Mammary epithelial cell (primary cell): ENCODE data around the gene ENTHD1.

Experiments
- CTCF ChIP-seq, 2 donors: IDR thresholded peaks in 1 of 2; conservative IDR thresholded peaks in 1 of 2; 2 replicates each; pipeline ENCODE4 v1.5.1; 2011 to 2012; ENCODE audit warnings: inconsistent platforms in 2 of 2, low read length in 2 of 2, mild to moderate bottlenecking in 2 of 2, control low read depth in 1 of 2, low read depth in 1 of 2; ENCODE audit not compliant: insufficient read depth in 1 of 2; ENCODE audit errors: extremely low read depth in 1 of 2
- EZH2 ChIP-seq: IDR thresholded peaks from 2 replicates; pipeline ENCODE4 v1.6.1; 2012; ENCODE audit warnings: low read length, inconsistent platforms, borderline replicate concordance

GRCh38 chr22:39917776-39918495 is 24.4 kb upstream of the ENTHD1 start:
- no peak for TF ChIP-seq CTCF (conservative IDR thresholded peaks at IDR 0.05 in 1 of 2, IDR thresholded peaks at IDR 0.05 in 1 of 2; ENCODE audit: extremely low read depth in 1 of 2, insufficient read depth in 1 of 2, low read depth in 1 of 2, low read length in 2 of 2)
- no peak for TF ChIP-seq EZH2
